ENCODE measurements around the gene SUMO1. TPM values are rescaled to one million over a fixed set of nuclear protein-coding genes. Genes with fewer than 3 reads are reported as not detected.
"Not testable (repeated sequence)": the region's sequence is repeated elsewhere in the genome, so short reads cannot be mapped to it uniquely, and the experiment has no call there.

SUMO1 gene
- total and polyA plus RNA-seq, 2 of the 4 experiments (the other 2 are of a cell fraction), result 72.3 to 90.0 TPM

- ChIA-PET CTCF (no interaction called here), POLR2A (ENCODE audit: unreplicated experiment) (no interaction called here)
- H4K8ac ChIP-seq (ENCODE audit: low read depth in 2 of 2, low read length in 2 of 2), result no peak overlapping the region
- ATAC-seq (ENCODE audit: low read depth), result no peak
- no peak overlapping the region for H3K4me2 ChIP-seq (ENCODE audit: low read depth, low read length)
- H3K14ac ChIP-seq (replicated peaks; ENCODE audit: low read depth, low read length), result no peak overlapping the region
- H2BK5ac ChIP-seq (ENCODE audit: low read depth, low read length, poor library complexity, severe bottlenecking), result no peak overlapping the region
- H2BK120ac ChIP-seq (ENCODE audit: low read depth, low read length), result no peak overlapping the region
- H3K9ac ChIP-seq (ENCODE audit: low read depth, low read length), result no peak overlapping the region
- no peak overlapping the region for H3K4ac ChIP-seq (ENCODE audit: low read depth, low read length)
- no peak for TF ChIP-seq RAD21 (IDR thresholded peaks at IDR 0.05; ENCODE audit: low read length)
- no peak for TF ChIP-seq MAZ (IDR thresholded peaks at IDR 0.05; ENCODE audit: borderline replicate concordance, low read depth, low read length)
- no peak for TF ChIP-seq CTCF (conservative IDR thresholded peaks at IDR 0.05; ENCODE audit: low read depth, low read length)
- no peak for TF ChIP-seq CHD1 (IDR thresholded peaks at IDR 0.05; ENCODE audit: low read depth, low read length)
- TF ChIP-seq USF2 (IDR thresholded peaks at IDR 0.05; ENCODE audit: low read depth, low read length), result no peak
- TF ChIP-seq POLR2A (IDR thresholded peaks at IDR 0.05; ENCODE audit: low read depth, low read length), result no peak
- no peak overlapping the region for H3K56ac ChIP-seq (ENCODE audit: extremely low read depth, insufficient read depth, low read length)
- no peak overlapping the region for H2AFZ ChIP-seq (replicated peaks; ENCODE audit: low read length, poor library complexity)
- H3K36me3 ChIP-seq (ENCODE audit: control insufficient read depth, insufficient read depth, low read length), result no peaks in the 10 kb centered on the region
- no peak overlapping the region for H3K23ac ChIP-seq (ENCODE audit: low read depth, low read length)
- H3K9me1 ChIP-seq (ENCODE audit: insufficient read depth, low read length), result no peaks in the 10 kb centered on the region
- no peak overlapping the region for H4K5ac ChIP-seq (ENCODE audit: low read depth, low read length)
- no peaks in the 10 kb centered on the region; the same call in 1 of the 2 replicates for H3K4me1 ChIP-seq (ENCODE audit: control insufficient read depth, insufficient read depth, low read length)
- no peak overlapping the region for H3K18ac ChIP-seq (ENCODE audit: low read depth, low read length)
- H3K27me3 ChIP-seq (ENCODE audit: control insufficient read depth, insufficient read depth, low read length), result no peaks in the 10 kb centered on the region
- no peak overlapping the region for H2BK15ac ChIP-seq (ENCODE audit: low read depth, low read length)
- H4K91ac ChIP-seq (ENCODE audit: insufficient read depth, low read depth, low read length), result no peak overlapping the region
- no peak overlapping the region for H2BK20ac ChIP-seq (ENCODE audit: low read depth, low read length)
- dilution Hi-C loops (cut with HindIII; ENCODE audit: low sequenced_read_pairs, unreplicated experiment) (no loop called here), in situ Hi-C loops (cut with MboI; ENCODE audit: low sequenced_read_pairs) (no loop called here), intact Hi-C loops (cut with micrococcal nuclease) (no loop called here)
- no peak overlapping the region for H3K4me3 ChIP-seq (ENCODE audit: insufficient read depth, low read depth, low read length)
- peak; percentile 22 for DNase-seq
- H4K20me1 ChIP-seq (ENCODE audit: insufficient read depth, low read length), result no peaks in the 10 kb centered on the region
- no peaks in the 10 kb centered on the region for H3K79me1 ChIP-seq (ENCODE audit: low read depth in 1 of 2, low read length in 2 of 2)
- H2AK9ac ChIP-seq (replicated peaks; ENCODE audit: low read depth, low read length, poor library complexity), result no peak overlapping the region
- no peak overlapping the region for H3K27ac ChIP-seq (ENCODE audit: insufficient read depth, low read length)
- peaks cover 1% of the 10 kb centered on the region; the same call in 1 of the 2 replicates for H3K9me3 ChIP-seq (ENCODE audit: control insufficient read depth, insufficient read depth, low read length)
- H2AK5ac ChIP-seq (ENCODE audit: low read depth, low read length), result no peak overlapping the region
- 100% methylated on average over 2 of the region's 10 CpGs; no CpG with 5 or more reads in 1 of the 2 experiments for WGBS, 2 experiments (ENCODE audit: extremely low coverage in 2 of 2, insufficient read length in 1 of 2)
- no TSS peak for BruUV-seq (replicated peaks)
These were observed 11.3 kb upstream of the SUMO1 start for GRCh38 chr2:202249521-202250253.

GRCh38 chr2:202247710-202248109 lies 9.3 kb upstream of the SUMO1 start:
- in situ Hi-C loops (cut with MboI; ENCODE audit: low sequenced_read_pairs); H3K4me2 ChIP-seq (ENCODE audit: low read depth, low read length); H3K4me1 ChIP-seq (ENCODE audit: control insufficient read depth, insufficient read depth, low read length); H2BK120ac ChIP-seq (ENCODE audit: low read depth, low read length); H3K23ac ChIP-seq (ENCODE audit: low read depth, low read length); H3K27me3 ChIP-seq (ENCODE audit: control insufficient read depth, insufficient read depth, low read length); H4K5ac ChIP-seq (ENCODE audit: low read depth, low read length); ATAC-seq (ENCODE audit: low read depth); H3K56ac ChIP-seq (ENCODE audit: extremely low read depth, insufficient read depth, low read length); BruUV-seq (replicated peaks); H3K9ac ChIP-seq (ENCODE audit: low read depth, low read length); H2BK5ac ChIP-seq (ENCODE audit: low read depth, low read length, poor library complexity, severe bottlenecking); H4K8ac ChIP-seq (ENCODE audit: low read depth in 2 of 2, low read length in 2 of 2); H3K14ac ChIP-seq (replicated peaks; ENCODE audit: low read depth, low read length); H2AK9ac ChIP-seq (replicated peaks; ENCODE audit: low read depth, low read length, poor library complexity); H4K91ac ChIP-seq (ENCODE audit: insufficient read depth, low read depth, low read length); H2AFZ ChIP-seq (replicated peaks; ENCODE audit: low read length, poor library complexity); H3K79me1 ChIP-seq (ENCODE audit: low read depth in 1 of 2, low read length in 2 of 2); H4K20me1 ChIP-seq (ENCODE audit: insufficient read depth, low read length); CTCF ChIA-PET; H3K9me1 ChIP-seq (ENCODE audit: insufficient read depth, low read length); POLR2A ChIA-PET (ENCODE audit: unreplicated experiment); H3K27ac ChIP-seq (ENCODE audit: insufficient read depth, low read length); H2AK5ac ChIP-seq (ENCODE audit: low read depth, low read length); H3K9me3 ChIP-seq (ENCODE audit: control insufficient read depth, insufficient read depth, low read length); H3K4me3 ChIP-seq (ENCODE audit: insufficient read depth, low read depth, low read length); H2BK15ac ChIP-seq (ENCODE audit: low read depth, low read length); dilution Hi-C loops (cut with HindIII; ENCODE audit: low sequenced_read_pairs, unreplicated experiment); H3K4ac ChIP-seq (ENCODE audit: low read depth, low read length); intact Hi-C loops (cut with micrococcal nuclease); DNase-seq; H2BK20ac ChIP-seq (ENCODE audit: low read depth, low read length); H3K18ac ChIP-seq (ENCODE audit: low read depth, low read length); H3K36me3 ChIP-seq (ENCODE audit: control insufficient read depth, insufficient read depth, low read length): not testable (repeated sequence)
- no CpG with 5 or more reads among the region's 5 CpGs for WGBS, 2 experiments (ENCODE audit: extremely low coverage in 2 of 2, insufficient read length in 1 of 2)

Data from IMR-90 (cell line).